ENCODE data around the gene NT5C3B.
A peak's percentile ranks its signal among the peaks of the same experiment; 100 is the strongest.

NT5C3B gene

GRCh38 chr17:41870627-41871026 is 34.6 kb upstream of the NT5C3B start:
- no peak for DNase-seq (ENCODE audit: low spot score)
- TF ChIP-seq CTCF (IDR thresholded peaks at IDR 0.05; ENCODE audit: extremely low read depth, missing control alignments) = no peak

GRCh38 chr17:41870097-41870496 is 34.1 kb upstream of the NT5C3B start:
- no peak for TF ChIP-seq CTCF (IDR thresholded peaks at IDR 0.05; ENCODE audit: extremely low read depth, missing control alignments)
- no peak for DNase-seq (ENCODE audit: low spot score)

GRCh38 chr17:41869426-41869825 is 33.4 kb upstream of the NT5C3B start:
- no peak for TF ChIP-seq CTCF (IDR thresholded peaks at IDR 0.05; ENCODE audit: extremely low read depth, missing control alignments)

GRCh38 chr17:41868568-41868967 is 32.5 kb upstream of the NT5C3B start:
- DNase-seq (ENCODE audit: low spot score) = no peak
- TF ChIP-seq CTCF (IDR thresholded peaks at IDR 0.05; ENCODE audit: extremely low read depth, missing control alignments) = no peak

More at GRCh38 chr17:41869426-41869825, 33.4 kb upstream of the NT5C3B start:
- no peak for DNase-seq (ENCODE audit: low spot score)

- no peak for DNase-seq (ENCODE audit: low spot score)
- TF ChIP-seq CTCF (IDR thresholded peaks at IDR 0.05; ENCODE audit: extremely low read depth, missing control alignments) = no peak
Observed at GRCh38 chr17:41865596-41865893, 29.5 kb upstream of the NT5C3B start.

- DNase-seq (ENCODE audit: low spot score) = peak; percentile 96
- no peak for TF ChIP-seq CTCF (IDR thresholded peaks at IDR 0.05; ENCODE audit: extremely low read depth, missing control alignments)
Observed at GRCh38 chr17:41864836-41865595, 29.0 kb upstream of the NT5C3B start, which contains the start of gene KLHL11. KLHL11 (minus strand) TSS chr17:41865423; CDS start chr17:41865370, 53 bp downstream.

GRCh38 chr17:41864498-41864835 is 28.4 kb upstream of the NT5C3B start:
- no peak for TF ChIP-seq CTCF (IDR thresholded peaks at IDR 0.05; ENCODE audit: extremely low read depth, missing control alignments)
- DNase-seq (ENCODE audit: low spot score) = no peak
